ENCODE results near the gene MCL1.
"Not testable (repeated sequence)": the region's sequence is repeated elsewhere in the genome, so short reads cannot be mapped to it uniquely, and the experiment has no call there.

The MCL1 gene

DNA sequence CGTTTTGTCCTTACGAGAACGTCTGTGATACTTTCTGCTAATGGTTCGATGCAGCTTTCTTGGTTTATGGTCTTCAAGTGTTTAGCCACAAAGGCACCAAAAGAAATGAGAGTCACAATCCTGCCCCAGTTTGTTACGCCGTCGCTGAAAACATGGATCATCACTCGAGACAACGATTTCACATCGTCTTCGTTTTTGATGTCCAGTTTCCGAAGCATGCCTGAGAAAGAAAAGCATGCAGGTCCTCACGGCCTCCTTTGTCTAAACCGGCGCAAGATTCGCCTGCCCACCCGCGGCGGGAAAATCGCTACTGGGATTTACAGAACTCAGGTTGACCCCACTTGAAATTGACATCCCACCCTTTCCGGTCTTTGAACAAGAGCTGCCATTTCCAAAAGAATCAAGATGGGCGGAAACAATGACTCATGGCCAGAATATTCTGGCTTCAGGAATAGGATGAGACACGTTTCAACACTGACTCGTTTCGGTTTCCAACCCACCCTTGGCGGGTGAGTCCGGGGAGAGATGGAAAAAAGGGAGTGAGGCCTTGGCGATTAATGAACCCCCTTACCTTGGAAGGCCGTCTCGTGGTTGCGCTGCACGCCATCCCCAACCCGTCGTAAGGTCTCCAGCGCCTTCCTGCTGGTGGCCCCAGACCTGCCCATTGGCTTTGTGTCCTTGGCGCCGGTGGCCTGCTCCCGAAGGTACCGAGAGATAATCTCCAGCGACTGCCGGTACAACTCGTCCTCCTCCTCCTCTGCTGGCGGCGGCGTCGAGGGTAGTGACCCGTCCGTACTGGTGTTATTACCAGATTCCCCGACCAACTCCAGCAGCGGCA, 919 bp downstream of the MCL1 start:
- Mint-ChIP-seq H3K4me1 (peaks cover 41% of the 10 kb centered on the region), H3K27ac (peak overlapping the region; percentile 95), H3K4me3 (peak overlapping the region; percentile 99), H3K27me3 (no peaks in the 10 kb centered on the region), H3K9me3 (no peaks in the 10 kb centered on the region), H3K36me3 (peaks cover 59% of the 10 kb centered on the region)
- peak; percentile 0 for ATAC-seq

- Mint-ChIP-seq H3K27me3 (no peaks in the 10 kb centered on the region), H3K4me1 (peaks cover 40% of the 10 kb centered on the region), H3K27ac (peak overlapping the region; percentile 95), H3K4me3 (peak overlapping the region; percentile 99), H3K9me3 (no peaks in the 10 kb centered on the region), H3K36me3 (peaks cover 64% of the 10 kb centered on the region)
- ATAC-seq = no peak
These were observed 1.7 kb downstream of the MCL1 start for GRCh38 chr1:150577557-150578271.

DNA sequence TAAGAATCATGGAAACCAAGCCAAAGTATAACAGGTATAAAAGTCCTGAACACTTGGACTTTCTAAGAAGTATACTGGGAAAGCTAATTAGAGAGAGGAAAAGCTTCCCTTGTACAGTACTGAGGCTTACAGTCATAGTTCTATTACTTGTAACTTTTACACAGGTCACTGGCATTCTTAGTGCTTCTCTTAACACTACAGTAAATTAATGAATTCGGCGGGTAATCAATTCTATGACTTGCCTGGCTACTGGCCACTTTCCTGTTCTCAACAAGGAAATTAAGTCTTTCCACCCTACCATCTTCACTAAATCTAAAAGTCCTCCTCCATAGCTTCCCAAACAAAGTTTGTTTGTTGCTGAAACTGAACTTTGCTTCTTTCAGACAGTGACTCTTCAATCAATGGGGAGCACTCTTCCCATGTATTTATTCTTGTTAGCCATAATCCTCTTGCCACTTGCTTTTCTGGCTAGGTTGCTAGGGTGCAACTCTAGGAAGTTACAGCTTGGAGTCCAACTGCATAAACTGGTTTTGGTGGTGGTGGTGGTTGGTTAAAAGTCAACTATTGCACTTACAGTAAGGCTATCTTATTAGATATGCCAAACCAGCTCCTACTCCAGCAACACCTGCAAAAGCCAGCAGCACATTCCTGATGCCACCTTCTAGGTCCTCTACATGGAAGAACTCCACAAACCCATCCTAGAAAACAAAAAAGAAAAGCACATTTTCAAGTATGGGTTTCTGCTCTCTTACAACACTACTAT, 2.4 kb downstream of the MCL1 start:
- H3K4me1 Mint-ChIP-seq = peaks cover 34% of the 10 kb centered on the region
- peak overlapping the region; percentile 95 for H3K27ac Mint-ChIP-seq
- no peak for ATAC-seq
- no peaks in the 10 kb centered on the region for H3K27me3 Mint-ChIP-seq
- H3K36me3 Mint-ChIP-seq = peaks cover 68% of the 10 kb centered on the region
- peak overlapping the region; percentile 99 for H3K4me3 Mint-ChIP-seq
- H3K9me3 Mint-ChIP-seq = no peaks in the 10 kb centered on the region

- no peaks in the 10 kb centered on the region for H3K9me3 Mint-ChIP-seq
- H3K4me3 Mint-ChIP-seq = peak overlapping the region; percentile 99
- peak overlapping the region; percentile 95 for H3K27ac Mint-ChIP-seq
- peaks cover 34% of the 10 kb centered on the region for H3K4me1 Mint-ChIP-seq
- no peaks in the 10 kb centered on the region for H3K27me3 Mint-ChIP-seq
- peaks cover 68% of the 10 kb centered on the region for H3K36me3 Mint-ChIP-seq
- ATAC-seq = no peak
These were observed 3.1 kb downstream of the MCL1 start for GRCh38 chr1:150576367-150576711.

GRCh38 chr1:150575518-150576366, 3.7 kb downstream of the MCL1 start:
- Mint-ChIP-seq H3K36me3 (peaks cover 74% of the 10 kb centered on the region), H3K4me1 (peaks cover 36% of the 10 kb centered on the region)

GRCh38 chr1:150575072-150575489, 4.3 kb downstream of the MCL1 start:
- no peak for ATAC-seq
- H3K36me3 Mint-ChIP-seq = peaks cover 81% of the 10 kb centered on the region
- H3K4me3 Mint-ChIP-seq = peak overlapping the region; percentile 99
- peak overlapping the region; percentile 95 for H3K27ac Mint-ChIP-seq
- H3K9me3 Mint-ChIP-seq = no peaks in the 10 kb centered on the region
- H3K27me3 Mint-ChIP-seq = no peaks in the 10 kb centered on the region
- H3K4me1 Mint-ChIP-seq = peaks cover 36% of the 10 kb centered on the region

More at GRCh38 chr1:150575518-150576366, 3.7 kb downstream of the MCL1 start:
- H3K27me3 Mint-ChIP-seq = no peaks in the 10 kb centered on the region
- H3K27ac Mint-ChIP-seq = peak overlapping the region; percentile 95
- H3K9me3 Mint-ChIP-seq = no peaks in the 10 kb centered on the region
- H3K4me3 Mint-ChIP-seq = peak overlapping the region; percentile 99
- no peak for ATAC-seq

DNA sequence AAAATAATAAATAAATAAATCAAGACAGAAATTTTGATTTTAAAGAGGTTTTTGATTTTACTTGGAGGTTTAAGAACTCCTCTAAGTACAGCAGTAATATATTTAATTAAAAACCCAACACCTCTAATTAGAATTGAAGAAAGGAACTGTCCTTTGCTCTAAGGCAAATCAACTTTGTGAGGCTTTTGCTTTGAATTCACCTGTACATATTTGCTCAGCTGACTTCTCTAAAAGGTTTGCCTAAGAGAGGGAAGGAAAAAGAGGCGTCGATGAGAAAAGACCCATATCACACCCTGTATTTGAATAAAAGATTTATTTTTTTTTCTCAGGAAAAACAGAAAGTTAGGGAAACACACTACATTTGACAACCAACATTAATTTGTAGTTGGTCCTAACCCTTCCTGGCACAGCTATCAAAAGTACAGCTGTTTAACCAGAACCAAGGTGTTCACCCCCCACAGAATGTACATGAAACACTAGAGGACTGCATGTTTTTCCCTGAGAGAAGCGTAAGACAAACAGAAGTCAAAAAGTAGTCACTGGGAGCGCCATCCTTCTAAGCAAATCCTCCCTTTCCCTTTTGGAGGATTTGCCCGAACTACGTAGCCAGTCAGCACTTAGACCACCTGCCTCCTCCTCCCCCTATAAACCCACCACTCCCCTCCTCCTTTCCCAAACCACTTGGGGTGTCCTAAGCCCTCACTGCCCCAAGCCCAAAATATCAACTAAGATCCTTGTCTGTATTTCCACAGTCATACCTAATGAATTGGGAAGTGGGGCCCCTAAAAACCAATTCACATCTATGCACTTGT, 4.9 kb downstream of the MCL1 start:
- Mint-ChIP-seq H3K27me3 (no peaks in the 10 kb centered on the region), H3K27ac (peak overlapping the region; percentile 95), H3K36me3 (peaks cover 86% of the 10 kb centered on the region), H3K4me3 (peak overlapping the region; percentile 99), H3K9me3 (no peaks in the 10 kb centered on the region), H3K4me1 (peaks cover 38% of the 10 kb centered on the region)
- no peak for ATAC-seq

- H3K9me3 Mint-ChIP-seq, H3K27me3 Mint-ChIP-seq, ATAC-seq: not testable (repeated sequence)
- H3K36me3 Mint-ChIP-seq = peaks cover 78% of the 10 kb centered on the region
- H3K4me1 Mint-ChIP-seq = peaks cover 46% of the 10 kb centered on the region
- peak overlapping the region; percentile 66 for H3K4me3 Mint-ChIP-seq
- peak overlapping the region; percentile 95 for H3K27ac Mint-ChIP-seq
These were observed 5.8 kb downstream of the MCL1 start for GRCh38 chr1:150573648-150574071.

GRCh38 chr1:150572918-150573647, 6.3 kb downstream of the MCL1 start:
- Mint-ChIP-seq H3K27me3 (no peaks in the 10 kb centered on the region), H3K4me1 (peaks cover 52% of the 10 kb centered on the region), H3K27ac (peak overlapping the region; percentile 95), H3K4me3 (peak overlapping the region; percentile 66), H3K9me3 (no peaks in the 10 kb centered on the region), H3K36me3 (peaks cover 72% of the 10 kb centered on the region)
- peak; percentile 67 for ATAC-seq

DNA sequence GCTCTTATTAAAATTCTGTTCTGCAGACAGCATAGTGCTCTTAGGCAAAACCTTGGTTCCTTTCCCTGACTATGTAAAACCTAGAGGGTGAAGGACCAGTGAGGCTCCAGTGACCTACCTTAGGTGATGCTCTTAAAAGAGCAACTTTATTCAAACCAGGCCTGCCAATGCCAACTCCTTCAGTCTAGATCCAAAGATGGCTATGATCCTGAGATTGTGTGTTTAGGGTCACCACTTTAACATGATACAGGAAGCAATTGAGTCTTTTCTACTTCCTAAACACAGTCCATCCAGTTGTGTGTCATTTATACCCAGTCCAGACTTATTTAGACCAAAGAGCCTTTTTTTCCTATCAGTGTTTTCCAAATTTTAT, 10.8 kb downstream of the MCL1 start:
- Mint-ChIP-seq H3K27ac (peak overlapping the region; percentile 84), H3K4me1 (peaks cover 73% of the 10 kb centered on the region), H3K36me3 (peaks cover 28% of the 10 kb centered on the region), H3K27me3 (no peaks in the 10 kb centered on the region), H3K4me3 (peak overlapping the region; percentile 74), H3K9me3 (no peaks in the 10 kb centered on the region)
- no peak for ATAC-seq

- H3K4me1 Mint-ChIP-seq = peaks cover 79% of the 10 kb centered on the region
- no peaks in the 10 kb centered on the region for H3K9me3 Mint-ChIP-seq
- peak overlapping the region; percentile 84 for H3K27ac Mint-ChIP-seq
- H3K27me3 Mint-ChIP-seq = no peaks in the 10 kb centered on the region
- ATAC-seq = peak; percentile 21
- H3K4me3 Mint-ChIP-seq = peak overlapping the region; percentile 74
- H3K36me3 Mint-ChIP-seq = peaks cover 23% of the 10 kb centered on the region
These were observed 11.5 kb downstream of the MCL1 start for GRCh38 chr1:150567717-150568593.

GRCh38 chr1:150567341-150567716, 12.1 kb downstream of the MCL1 start:
- H3K9me3 Mint-ChIP-seq = no peaks in the 10 kb centered on the region
- peaks cover 19% of the 10 kb centered on the region for H3K36me3 Mint-ChIP-seq
- H3K4me3 Mint-ChIP-seq = peak overlapping the region; percentile 74
- H3K27ac Mint-ChIP-seq = peak overlapping the region; percentile 84
- ATAC-seq = peak; percentile 57
- no peaks in the 10 kb centered on the region for H3K27me3 Mint-ChIP-seq
- H3K4me1 Mint-ChIP-seq = peaks cover 86% of the 10 kb centered on the region
